Liver (tissue), 3 donors: ENCODE data around the gene TIE1.

Source experiments
- EGR1 ChIP-seq, 2 donors: IDR thresholded peaks; 2 replicates each; pipeline ENCODE4 v1.6.1; 2016 to 2018; ENCODE audit warnings: antibody characterized with exemption in 2 of 2, low read depth in 2 of 2
- TF ChIP-seq, protein P1 (sequence below): fragments of 150-350 bp; IDR thresholded peaks from 2 replicates; pipeline ENCODE4 v1.5.1; 2017; ENCODE audit warnings: improper control_type of control experiment, low read depth, low read length; ENCODE audit not compliant: missing input control
- donor health status: healthy.
- donor health status: healthy.

DNA sequence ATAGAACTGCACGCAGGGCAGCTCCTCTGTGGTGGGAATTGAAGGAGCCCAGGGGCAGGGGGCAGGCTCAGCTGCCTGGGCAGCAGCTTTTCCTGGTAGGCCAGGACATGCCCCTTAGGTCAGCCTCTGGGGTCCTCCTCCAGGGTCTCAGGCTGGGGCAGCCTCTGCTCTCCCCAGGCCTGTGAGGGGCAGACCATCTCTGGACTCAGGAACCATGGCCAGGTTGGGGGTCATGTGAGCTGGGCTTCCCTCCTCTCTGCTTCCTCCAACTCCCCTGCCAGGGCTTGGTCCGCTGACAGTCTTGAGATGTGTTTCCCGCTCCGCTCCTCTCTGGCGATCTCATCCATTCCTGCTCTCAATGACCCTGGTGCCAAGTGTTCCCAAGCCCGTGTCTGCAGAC lies 21.1 kb upstream of the TIE1 start:
- TF ChIP-seq, protein P1, sequence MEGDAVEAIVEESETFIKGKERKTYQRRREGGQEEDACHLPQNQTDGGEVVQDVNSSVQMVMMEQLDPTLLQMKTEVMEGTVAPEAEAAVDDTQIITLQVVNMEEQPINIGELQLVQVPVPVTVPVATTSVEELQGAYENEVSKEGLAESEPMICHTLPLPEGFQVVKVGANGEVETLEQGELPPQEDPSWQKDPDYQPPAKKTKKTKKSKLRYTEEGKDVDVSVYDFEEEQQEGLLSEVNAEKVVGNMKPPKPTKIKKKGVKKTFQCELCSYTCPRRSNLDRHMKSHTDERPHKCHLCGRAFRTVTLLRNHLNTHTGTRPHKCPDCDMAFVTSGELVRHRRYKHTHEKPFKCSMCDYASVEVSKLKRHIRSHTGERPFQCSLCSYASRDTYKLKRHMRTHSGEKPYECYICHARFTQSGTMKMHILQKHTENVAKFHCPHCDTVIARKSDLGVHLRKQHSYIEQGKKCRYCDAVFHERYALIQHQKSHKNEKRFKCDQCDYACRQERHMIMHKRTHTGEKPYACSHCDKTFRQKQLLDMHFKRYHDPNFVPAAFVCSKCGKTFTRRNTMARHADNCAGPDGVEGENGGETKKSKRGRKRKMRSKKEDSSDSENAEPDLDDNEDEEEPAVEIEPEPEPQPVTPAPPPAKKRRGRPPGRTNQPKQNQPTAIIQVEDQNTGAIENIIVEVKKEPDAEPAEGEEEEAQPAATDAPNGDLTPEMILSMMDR, result no peak
- no peak for TF ChIP-seq EGR1 (IDR thresholded peaks at IDR 0.05; ENCODE audit: low read depth in 2 of 2)
